Measurements from ENCODE around the gene GPRC5A.

- TF ChIP-seq EP300 (IDR thresholded peaks at IDR 0.05) (no peak), CTCF (IDR thresholded peaks at IDR 0.05) (no peak)
These were observed 32.8 kb downstream of the GPRC5A start for GRCh38 chr12:12924169-12924568.
